Measurements from ENCODE around the gene CD300LF. TPM values are rescaled to one million over a fixed set of nuclear protein-coding genes. Genes with fewer than 3 reads are reported as not detected.

The CD300LF gene
- total RNA-seq, 1 donor from 2014 or later = 38.0 TPM

GRCh38 chr17:74720506-74720905 is 7.8 kb upstream of the CD300LF start:
- no peaks in the 10 kb centered on the region for H3K9me3 ChIP-seq
- ATAC-seq = no peak
- TF ChIP-seq CTCF (IDR thresholded peaks at IDR 0.05) = no peak

GRCh38 chr17:74715144-74715543 is 2.4 kb upstream of the CD300LF start:
- peak; percentile 88 for ATAC-seq
- intact Hi-C loops (cut with DNase I) = no loop called here
- peaks cover 8% of the 10 kb centered on the region for H3K4me1 ChIP-seq
- no peak overlapping the region for H3K27ac ChIP-seq
- no peak overlapping the region for H3K4me3 ChIP-seq
- no peaks in the 10 kb centered on the region for H3K27me3 ChIP-seq
- peak; percentile 73 for DNase-seq
- H3K36me3 ChIP-seq = no peaks in the 10 kb centered on the region
- TF ChIP-seq CTCF (IDR thresholded peaks at IDR 0.05) = no peak
- no peaks in the 10 kb centered on the region for H3K9me3 ChIP-seq

More at GRCh38 chr17:74720506-74720905, 7.8 kb upstream of the CD300LF start:
- DNase-seq = no peak
- H3K27ac ChIP-seq = no peak overlapping the region
- intact Hi-C loops (cut with DNase I) = no loop called here
- H3K4me1 ChIP-seq = peaks cover 5% of the 10 kb centered on the region
- H3K27me3 ChIP-seq = no peaks in the 10 kb centered on the region
- no peak overlapping the region for H3K4me3 ChIP-seq
- no peaks in the 10 kb centered on the region for H3K36me3 ChIP-seq

GRCh38 chr17:74713171-74713755 is 540 bp upstream of the CD300LF start:
- Histone ChIP-seq H3K4me1 (peaks cover 8% of the 10 kb centered on the region), H3K36me3 (no peaks in the 10 kb centered on the region), H3K4me3 (no peak overlapping the region), H3K9me3 (no peaks in the 10 kb centered on the region), H3K27ac (no peak overlapping the region), H3K27me3 (no peaks in the 10 kb centered on the region)
- no peak for TF ChIP-seq CTCF (IDR thresholded peaks at IDR 0.05)
- intact Hi-C loops (cut with DNase I) = no loop called here
- DNase-seq (peak; percentile 55), ATAC-seq (peak; percentile 64)

- ATAC-seq (no peak), DNase-seq (peak; percentile 52)
- Histone ChIP-seq H3K4me3 (peak overlapping the region; percentile 43), H3K27ac (peak overlapping the region; percentile 32), H3K9me3 (no peaks in the 10 kb centered on the region), H3K36me3 (no peaks in the 10 kb centered on the region), H3K4me1 (peaks cover 8% of the 10 kb centered on the region), H3K27me3 (no peaks in the 10 kb centered on the region)
- intact Hi-C loops (cut with DNase I) = no loop called here
- no peak for TF ChIP-seq CTCF (IDR thresholded peaks at IDR 0.05)
These were observed 422 bp downstream of the CD300LF start for GRCh38 chr17:74712301-74712700.

- peak overlapping the region; percentile 43 for H3K4me3 ChIP-seq
- intact Hi-C loops (cut with DNase I) = no loop called here
- no peak overlapping the region for H3K27ac ChIP-seq
- peak; percentile 57 for DNase-seq
- no peaks in the 10 kb centered on the region for H3K36me3 ChIP-seq
- H3K4me1 ChIP-seq = peaks cover 8% of the 10 kb centered on the region
- ATAC-seq = no peak
- H3K27me3 ChIP-seq = no peaks in the 10 kb centered on the region
- no peaks in the 10 kb centered on the region for H3K9me3 ChIP-seq
- no peak for TF ChIP-seq CTCF (IDR thresholded peaks at IDR 0.05)
These were observed 1.5 kb downstream of the CD300LF start for GRCh38 chr17:74711058-74711824.
